ENCODE data around the gene CPS1. TPM values are rescaled to one million over a fixed set of nuclear protein-coding genes. Genes with fewer than 3 reads are reported as not detected.

The CPS1 gene
- total RNA-seq, 1 experiment from 2014 or later: 9.0 TPM

DNA sequence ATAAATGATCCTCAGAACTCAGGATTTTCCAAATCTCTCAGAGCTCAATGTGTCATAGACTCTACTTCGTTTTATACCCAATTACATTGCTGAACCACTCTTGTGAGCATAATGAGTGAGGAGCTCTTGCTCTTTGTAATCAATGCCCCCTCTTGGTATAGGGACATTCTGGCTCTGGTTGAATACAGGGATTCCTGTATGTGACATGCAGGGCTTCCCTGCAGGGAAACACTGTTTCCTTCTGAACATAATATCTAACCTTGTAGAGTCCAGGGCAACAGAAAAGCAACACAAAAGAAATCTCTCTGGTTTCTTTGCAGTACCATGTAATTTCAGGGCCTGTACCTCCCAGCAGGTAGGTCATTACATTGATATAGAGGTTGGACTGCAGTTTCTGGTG is 101.5 kb downstream of the CPS1 start:
- TF ChIP-seq, protein P1, sequence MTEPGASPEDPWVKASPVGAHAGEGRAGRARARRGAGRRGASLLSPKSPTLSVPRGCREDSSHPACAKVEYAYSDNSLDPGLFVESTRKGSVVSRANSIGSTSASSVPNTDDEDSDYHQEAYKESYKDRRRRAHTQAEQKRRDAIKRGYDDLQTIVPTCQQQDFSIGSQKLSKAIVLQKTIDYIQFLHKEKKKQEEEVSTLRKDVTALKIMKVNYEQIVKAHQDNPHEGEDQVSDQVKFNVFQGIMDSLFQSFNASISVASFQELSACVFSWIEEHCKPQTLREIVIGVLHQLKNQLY (CRISPR knock-in tag; IDR thresholded peaks at IDR 0.05): no peak
- TF ChIP-seq NFATC4 (CRISPR knock-in tag; IDR thresholded peaks at IDR 0.05) (no peak), SMAD3 (CRISPR knock-in tag; IDR thresholded peaks at IDR 0.05; ENCODE audit: borderline replicate concordance) (no peak), GTF2I (CRISPR knock-in tag; conservative IDR thresholded peaks at IDR 0.05) (no peak), ATF3 (CRISPR knock-in tag; conservative IDR thresholded peaks at IDR 0.05) (no peak), OVOL2 (CRISPR knock-in tag; IDR thresholded peaks at IDR 0.05; ENCODE audit: borderline replicate concordance) (no peak), ZNF219 (CRISPR knock-in tag; IDR thresholded peaks at IDR 0.05; ENCODE audit: borderline replicate concordance) (no peak), ZNF396 (CRISPR knock-in tag; IDR thresholded peaks at IDR 0.05; ENCODE audit: borderline replicate concordance) (no peak), TP53 (CRISPR knock-in tag; IDR thresholded peaks at IDR 0.05) (no peak), NR2C2 (CRISPR knock-in tag; IDR thresholded peaks at IDR 0.05) (no peak), NFE2L1 (CRISPR knock-in tag; IDR thresholded peaks at IDR 0.05) (no peak), CREB1 (CRISPR knock-in tag; IDR thresholded peaks at IDR 0.05) (no peak)
- TF ChIP-seq, protein P2, sequence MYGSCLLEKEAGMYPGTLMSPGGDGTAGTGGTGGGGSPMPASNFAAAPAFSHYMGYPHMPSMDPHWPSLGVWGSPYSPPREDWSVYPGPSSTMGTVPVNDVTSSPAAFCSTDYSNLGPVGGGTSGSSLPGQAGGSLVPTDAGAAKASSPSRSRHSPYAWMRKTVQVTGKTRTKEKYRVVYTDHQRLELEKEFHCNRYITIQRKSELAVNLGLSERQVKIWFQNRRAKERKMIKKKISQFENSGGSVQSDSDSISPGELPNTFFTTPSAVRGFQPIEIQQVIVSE (CRISPR knock-in tag; IDR thresholded peaks at IDR 0.05; ENCODE audit: borderline replicate concordance): no peak
- TF ChIP-seq, protein P3, sequence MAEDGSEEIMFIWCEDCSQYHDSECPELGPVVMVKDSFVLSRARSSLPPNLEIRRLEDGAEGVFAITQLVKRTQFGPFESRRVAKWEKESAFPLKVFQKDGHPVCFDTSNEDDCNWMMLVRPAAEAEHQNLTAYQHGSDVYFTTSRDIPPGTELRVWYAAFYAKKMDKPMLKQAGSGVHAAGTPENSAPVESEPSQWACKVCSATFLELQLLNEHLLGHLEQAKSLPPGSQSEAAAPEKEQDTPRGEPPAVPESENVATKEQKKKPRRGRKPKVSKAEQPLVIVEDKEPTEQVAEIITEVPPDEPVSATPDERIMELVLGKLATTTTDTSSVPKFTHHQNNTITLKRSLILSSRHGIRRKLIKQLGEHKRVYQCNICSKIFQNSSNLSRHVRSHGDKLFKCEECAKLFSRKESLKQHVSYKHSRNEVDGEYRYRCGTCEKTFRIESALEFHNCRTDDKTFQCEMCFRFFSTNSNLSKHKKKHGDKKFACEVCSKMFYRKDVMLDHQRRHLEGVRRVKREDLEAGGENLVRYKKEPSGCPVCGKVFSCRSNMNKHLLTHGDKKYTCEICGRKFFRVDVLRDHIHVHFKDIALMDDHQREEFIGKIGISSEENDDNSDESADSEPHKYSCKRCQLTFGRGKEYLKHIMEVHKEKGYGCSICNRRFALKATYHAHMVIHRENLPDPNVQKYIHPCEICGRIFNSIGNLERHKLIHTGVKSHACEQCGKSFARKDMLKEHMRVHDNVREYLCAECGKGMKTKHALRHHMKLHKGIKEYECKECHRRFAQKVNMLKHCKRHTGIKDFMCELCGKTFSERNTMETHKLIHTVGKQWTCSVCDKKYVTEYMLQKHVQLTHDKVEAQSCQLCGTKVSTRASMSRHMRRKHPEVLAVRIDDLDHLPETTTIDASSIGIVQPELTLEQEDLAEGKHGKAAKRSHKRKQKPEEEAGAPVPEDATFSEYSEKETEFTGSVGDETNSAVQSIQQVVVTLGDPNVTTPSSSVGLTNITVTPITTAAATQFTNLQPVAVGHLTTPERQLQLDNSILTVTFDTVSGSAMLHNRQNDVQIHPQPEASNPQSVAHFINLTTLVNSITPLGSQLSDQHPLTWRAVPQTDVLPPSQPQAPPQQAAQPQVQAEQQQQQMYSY (CRISPR knock-in tag; IDR thresholded peaks at IDR 0.05): no peak
- Mint-ChIP-seq H3K9me3 (peaks cover 13% of the 10 kb centered on the region), H3K36me3 (peaks cover 7% of the 10 kb centered on the region), H3K27me3 (ENCODE audit: low read depth) (no peaks in the 10 kb centered on the region), H3K4me3 (no peak overlapping the region), H3K4me1 (no peaks in the 10 kb centered on the region), H3K27ac (no peak overlapping the region)
- ChIA-PET POLR2A (no interaction called here), CTCF (no interaction called here)
- DNase-seq (ENCODE audit: low spot score) (no peak), ATAC-seq (no peak)

GRCh38 chr2:210660751-210661150 is 104.4 kb downstream of the CPS1 start:
- no peaks in the 10 kb centered on the region for H3K4me1 Mint-ChIP-seq
- peaks cover 7% of the 10 kb centered on the region for H3K36me3 Mint-ChIP-seq
- POLR2A ChIA-PET: no interaction called here
- no peak overlapping the region for H3K4me3 Mint-ChIP-seq
- ATAC-seq: no peak
- H3K27me3 Mint-ChIP-seq (ENCODE audit: low read depth): no peaks in the 10 kb centered on the region
- H3K9me3 Mint-ChIP-seq: peaks cover 13% of the 10 kb centered on the region
- H3K27ac Mint-ChIP-seq: no peak overlapping the region
- no peak for DNase-seq (ENCODE audit: low spot score)
- CTCF ChIA-PET: no interaction called here
- TF ChIP-seq ZSCAN18 (CRISPR knock-in tag; IDR thresholded peaks at IDR 0.05) (no peak), TEAD4 (CRISPR knock-in tag; IDR thresholded peaks at IDR 0.05) (no peak), ZNF281 (CRISPR knock-in tag; IDR thresholded peaks at IDR 0.05) (no peak), MYBL2 (CRISPR knock-in tag; IDR thresholded peaks at IDR 0.05) (no peak), NR3C1 (CRISPR knock-in tag; conservative IDR thresholded peaks at IDR 0.05; ENCODE audit: low read depth) (no peak), ZNF396 (CRISPR knock-in tag; IDR thresholded peaks at IDR 0.05; ENCODE audit: borderline replicate concordance) (no peak)
- TF ChIP-seq, protein P4, sequence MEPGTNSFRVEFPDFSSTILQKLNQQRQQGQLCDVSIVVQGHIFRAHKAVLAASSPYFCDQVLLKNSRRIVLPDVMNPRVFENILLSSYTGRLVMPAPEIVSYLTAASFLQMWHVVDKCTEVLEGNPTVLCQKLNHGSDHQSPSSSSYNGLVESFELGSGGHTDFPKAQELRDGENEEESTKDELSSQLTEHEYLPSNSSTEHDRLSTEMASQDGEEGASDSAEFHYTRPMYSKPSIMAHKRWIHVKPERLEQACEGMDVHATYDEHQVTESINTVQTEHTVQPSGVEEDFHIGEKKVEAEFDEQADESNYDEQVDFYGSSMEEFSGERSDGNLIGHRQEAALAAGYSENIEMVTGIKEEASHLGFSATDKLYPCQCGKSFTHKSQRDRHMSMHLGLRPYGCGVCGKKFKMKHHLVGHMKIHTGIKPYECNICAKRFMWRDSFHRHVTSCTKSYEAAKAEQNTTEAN (CRISPR knock-in tag; IDR thresholded peaks at IDR 0.05): no peak
- TF ChIP-seq, protein P5, sequence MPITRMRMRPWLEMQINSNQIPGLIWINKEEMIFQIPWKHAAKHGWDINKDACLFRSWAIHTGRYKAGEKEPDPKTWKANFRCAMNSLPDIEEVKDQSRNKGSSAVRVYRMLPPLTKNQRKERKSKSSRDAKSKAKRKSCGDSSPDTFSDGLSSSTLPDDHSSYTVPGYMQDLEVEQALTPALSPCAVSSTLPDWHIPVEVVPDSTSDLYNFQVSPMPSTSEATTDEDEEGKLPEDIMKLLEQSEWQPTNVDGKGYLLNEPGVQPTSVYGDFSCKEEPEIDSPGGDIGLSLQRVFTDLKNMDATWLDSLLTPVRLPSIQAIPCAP (CRISPR knock-in tag; IDR thresholded peaks at IDR 0.05): no peak
